Measurements from ENCODE around the gene TRIO.

The TRIO gene

GRCh38 chr5:14211818-14212803, 69.0 kb downstream of the TRIO start:
- DNase-seq (ENCODE audit: low read depth, low spot score), result no peak
- H3K4me3 ChIP-seq, result no peak overlapping the region
- H3K9ac ChIP-seq (ENCODE audit: insufficient read length), result no peak overlapping the region
- no peaks in the 10 kb centered on the region for H3K36me3 ChIP-seq (ENCODE audit: insufficient read depth, low read length)
- TF ChIP-seq EZH2 (IDR thresholded peaks at IDR 0.05) (no peak), POLR2AphosphoS5 (IDR thresholded peaks at IDR 0.05; ENCODE audit: borderline replicate concordance, low read depth, low read length) (no peak), FOXP2 (optimal IDR thresholded peaks at IDR 0.05; ENCODE audit: control extremely low read depth, extremely low read length, insufficient read depth) (no peak)
- no peaks in the 10 kb centered on the region for H3K9me3 ChIP-seq (ENCODE audit: low read depth, low read length)
- no peak overlapping the region for H3K27ac ChIP-seq

GRCh38 chr5:14212838-14213237, 69.7 kb downstream of the TRIO start:
- Histone ChIP-seq H3K27ac (no peak overlapping the region), H3K9me3 (ENCODE audit: low read depth, low read length) (no peaks in the 10 kb centered on the region), H3K4me3 (no peak overlapping the region), H3K9ac (ENCODE audit: insufficient read length) (no peak overlapping the region), H3K36me3 (ENCODE audit: insufficient read depth, low read length) (no peaks in the 10 kb centered on the region)
- TF ChIP-seq POLR2AphosphoS5 (IDR thresholded peaks at IDR 0.05; ENCODE audit: borderline replicate concordance, low read depth, low read length), result no peak
- TF ChIP-seq FOXP2 (optimal IDR thresholded peaks at IDR 0.05; ENCODE audit: control extremely low read depth, extremely low read length, insufficient read depth), result no peak
- no peak for TF ChIP-seq EZH2 (IDR thresholded peaks at IDR 0.05)
- no peak for DNase-seq (ENCODE audit: low read depth, low spot score)

- TF ChIP-seq POLR2AphosphoS5 (IDR thresholded peaks at IDR 0.05; ENCODE audit: borderline replicate concordance, low read depth, low read length) (no peak), EZH2 (IDR thresholded peaks at IDR 0.05) (no peak), FOXP2 (optimal IDR thresholded peaks at IDR 0.05; ENCODE audit: control extremely low read depth, extremely low read length, insufficient read depth) (no peak)
- no peak for DNase-seq (ENCODE audit: low read depth, low spot score)
- Histone ChIP-seq H3K9ac (ENCODE audit: insufficient read length) (no peak overlapping the region), H3K36me3 (ENCODE audit: insufficient read depth, low read length) (no peaks in the 10 kb centered on the region), H3K27ac (no peak overlapping the region), H3K4me3 (no peak overlapping the region), H3K9me3 (ENCODE audit: low read depth, low read length) (no peaks in the 10 kb centered on the region)
Observed at GRCh38 chr5:14213253-14213652, 70.1 kb downstream of the TRIO start.

GRCh38 chr5:14213813-14214585, 70.9 kb downstream of the TRIO start:
- Histone ChIP-seq H3K27ac (no peak overlapping the region), H3K9ac (ENCODE audit: insufficient read length) (no peak overlapping the region), H3K4me3 (no peak overlapping the region), H3K36me3 (ENCODE audit: insufficient read depth, low read length) (no peaks in the 10 kb centered on the region), H3K9me3 (ENCODE audit: low read depth, low read length) (no peaks in the 10 kb centered on the region)
- TF ChIP-seq EZH2 (IDR thresholded peaks at IDR 0.05), result no peak
- TF ChIP-seq FOXP2 (optimal IDR thresholded peaks at IDR 0.05; ENCODE audit: control extremely low read depth, extremely low read length, insufficient read depth), result no peak
- no peak for TF ChIP-seq POLR2AphosphoS5 (IDR thresholded peaks at IDR 0.05; ENCODE audit: borderline replicate concordance, low read depth, low read length)
- no peak for DNase-seq (ENCODE audit: low read depth, low spot score)

- H3K4me3 ChIP-seq, result no peak overlapping the region
- TF ChIP-seq FOXP2 (optimal IDR thresholded peaks at IDR 0.05; ENCODE audit: control extremely low read depth, extremely low read length, insufficient read depth), result no peak
- TF ChIP-seq POLR2AphosphoS5 (IDR thresholded peaks at IDR 0.05; ENCODE audit: borderline replicate concordance, low read depth, low read length), result no peak
- no peak for TF ChIP-seq EZH2 (IDR thresholded peaks at IDR 0.05)
- H3K27ac ChIP-seq, result no peak overlapping the region
- H3K9ac ChIP-seq (ENCODE audit: insufficient read length), result no peak overlapping the region
- no peaks in the 10 kb centered on the region for H3K36me3 ChIP-seq (ENCODE audit: insufficient read depth, low read length)
- H3K9me3 ChIP-seq (ENCODE audit: low read depth, low read length), result no peaks in the 10 kb centered on the region
- DNase-seq (ENCODE audit: low read depth, low spot score), result no peak
Observed at GRCh38 chr5:14215901-14216300, 72.8 kb downstream of the TRIO start.

GRCh38 chr5:14216372-14216771, 73.2 kb downstream of the TRIO start:
- no peaks in the 10 kb centered on the region for H3K9me3 ChIP-seq (ENCODE audit: low read depth, low read length)
- H3K27ac ChIP-seq, result no peak overlapping the region
- no peak for DNase-seq (ENCODE audit: low read depth, low spot score)
- TF ChIP-seq POLR2AphosphoS5 (IDR thresholded peaks at IDR 0.05; ENCODE audit: borderline replicate concordance, low read depth, low read length), result no peak
- TF ChIP-seq FOXP2 (optimal IDR thresholded peaks at IDR 0.05; ENCODE audit: control extremely low read depth, extremely low read length, insufficient read depth), result no peak
- no peak for TF ChIP-seq EZH2 (IDR thresholded peaks at IDR 0.05)
- no peaks in the 10 kb centered on the region for H3K36me3 ChIP-seq (ENCODE audit: insufficient read depth, low read length)
- no peak overlapping the region for H3K9ac ChIP-seq (ENCODE audit: insufficient read length)
- no peak overlapping the region for H3K4me3 ChIP-seq

GRCh38 chr5:14216902-14217301, 73.8 kb downstream of the TRIO start:
- no peaks in the 10 kb centered on the region for H3K9me3 ChIP-seq (ENCODE audit: low read depth, low read length)
- no peak overlapping the region for H3K27ac ChIP-seq
- no peaks in the 10 kb centered on the region for H3K36me3 ChIP-seq (ENCODE audit: insufficient read depth, low read length)
- no peak overlapping the region for H3K4me3 ChIP-seq
- no peak overlapping the region for H3K9ac ChIP-seq (ENCODE audit: insufficient read length)
- DNase-seq (ENCODE audit: low read depth, low spot score), result no peak
- TF ChIP-seq FOXP2 (optimal IDR thresholded peaks at IDR 0.05; ENCODE audit: control extremely low read depth, extremely low read length, insufficient read depth) (no peak), POLR2AphosphoS5 (IDR thresholded peaks at IDR 0.05; ENCODE audit: borderline replicate concordance, low read depth, low read length) (no peak), EZH2 (IDR thresholded peaks at IDR 0.05) (no peak)

- no peak for DNase-seq (ENCODE audit: low read depth, low spot score)
- no peaks in the 10 kb centered on the region for H3K9me3 ChIP-seq (ENCODE audit: low read depth, low read length)
- no peak overlapping the region for H3K9ac ChIP-seq (ENCODE audit: insufficient read length)
- no peak for TF ChIP-seq EZH2 (IDR thresholded peaks at IDR 0.05)
- TF ChIP-seq FOXP2 (optimal IDR thresholded peaks at IDR 0.05; ENCODE audit: control extremely low read depth, extremely low read length, insufficient read depth), result no peak
- no peak for TF ChIP-seq POLR2AphosphoS5 (IDR thresholded peaks at IDR 0.05; ENCODE audit: borderline replicate concordance, low read depth, low read length)
- no peak overlapping the region for H3K27ac ChIP-seq
- H3K4me3 ChIP-seq, result no peak overlapping the region
- H3K36me3 ChIP-seq (ENCODE audit: insufficient read depth, low read length), result no peaks in the 10 kb centered on the region
Observed at GRCh38 chr5:14217587-14217986, 74.4 kb downstream of the TRIO start.
